GM21526 (cell line): Measurements from ENCODE around the gene BNIP2.
"Not testable (repeated sequence)": the region's sequence is repeated elsewhere in the genome, so short reads cannot be mapped to it uniquely, and the experiment has no call there.

Experiments used
- ATAC-seq: cut with Tn5 transposase; IDR thresholded peaks from one replicate; pipeline ENCODE4 v1.9.1; 2021; ENCODE audit warnings: moderate library complexity; ENCODE audit not compliant: unreplicated experiment, low FRiP score

The BNIP2 gene

DNA sequence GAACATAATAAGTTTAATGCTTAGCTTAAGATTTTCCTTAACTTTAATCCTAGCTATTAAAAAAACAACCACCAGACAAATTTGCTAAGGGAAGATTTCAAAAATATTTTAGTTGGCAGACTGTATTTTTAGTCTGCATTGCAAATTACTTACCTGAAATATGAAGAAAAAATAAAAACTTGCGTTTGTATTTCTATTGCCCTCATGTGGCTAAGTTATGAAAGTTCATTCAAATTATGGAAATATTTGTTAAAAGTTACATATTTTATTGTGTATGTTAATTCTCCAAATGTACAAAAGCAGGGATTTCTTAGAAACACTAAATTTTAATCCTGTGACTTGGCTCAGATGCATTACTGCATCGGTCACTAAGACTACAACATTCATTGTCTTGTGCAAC is 46.8 kb downstream of the BNIP2 start:
- ATAC-seq, result no peak

DNA sequence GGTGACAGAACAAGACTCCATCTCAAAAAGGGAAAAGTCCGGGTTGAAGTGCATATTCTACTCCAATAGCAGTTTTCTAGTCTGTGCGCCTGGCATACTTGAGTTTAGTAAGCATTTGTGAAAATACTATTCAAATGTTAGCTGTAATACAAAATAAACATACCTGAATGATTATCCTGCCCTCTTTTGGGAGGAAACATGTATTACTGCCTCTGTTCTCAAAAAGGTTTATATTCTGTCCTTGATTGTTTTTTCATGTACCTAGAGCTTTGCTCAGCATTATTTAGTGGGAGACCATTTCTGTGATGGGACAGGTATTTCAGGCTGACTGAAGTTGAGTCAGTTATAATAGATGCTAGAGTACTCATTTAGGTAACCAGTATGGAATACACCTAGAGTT is 51.6 kb downstream of the BNIP2 start:
- ATAC-seq, result not testable (repeated sequence)

DNA sequence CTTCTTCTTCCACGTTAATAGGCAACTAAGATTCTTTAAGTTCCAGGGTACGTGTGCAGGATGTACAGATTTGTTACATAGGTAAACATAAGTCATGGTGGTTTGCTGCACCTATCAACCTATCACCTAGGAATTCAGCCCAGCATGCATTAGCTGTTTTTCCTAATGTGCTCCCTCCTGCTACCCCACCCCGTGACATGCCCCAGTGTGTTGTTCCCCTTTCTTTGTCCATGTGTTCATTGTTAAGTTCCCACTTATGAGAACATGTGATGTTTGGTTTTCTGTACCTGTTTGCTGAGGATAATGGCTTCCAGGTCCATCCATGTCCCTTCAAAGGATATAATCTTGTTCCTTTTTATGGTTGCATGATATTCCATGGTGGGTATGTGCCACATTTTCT is 52.9 kb downstream of the BNIP2 start:
- ATAC-seq, result no peak

DNA sequence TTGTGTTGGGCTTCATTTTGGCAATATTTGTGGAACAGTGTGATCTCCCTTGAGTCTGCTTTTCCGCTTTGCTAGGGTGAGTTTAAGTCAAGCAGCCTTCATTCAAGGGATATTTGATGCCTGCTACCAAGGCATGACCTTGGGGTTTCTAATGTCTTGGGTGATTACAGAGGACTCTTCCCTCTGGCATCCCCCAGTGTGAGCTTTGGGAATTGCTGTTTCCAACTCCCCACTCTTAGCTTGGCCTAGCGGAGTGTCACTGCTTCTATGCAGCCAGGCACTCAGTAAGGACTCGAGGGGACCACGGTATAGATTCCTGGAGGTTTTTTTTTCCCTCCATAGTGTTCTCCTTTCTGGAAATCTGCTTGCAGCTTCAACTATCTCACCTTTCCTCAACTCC is 56.4 kb downstream of the BNIP2 start:
- no peak for ATAC-seq

DNA sequence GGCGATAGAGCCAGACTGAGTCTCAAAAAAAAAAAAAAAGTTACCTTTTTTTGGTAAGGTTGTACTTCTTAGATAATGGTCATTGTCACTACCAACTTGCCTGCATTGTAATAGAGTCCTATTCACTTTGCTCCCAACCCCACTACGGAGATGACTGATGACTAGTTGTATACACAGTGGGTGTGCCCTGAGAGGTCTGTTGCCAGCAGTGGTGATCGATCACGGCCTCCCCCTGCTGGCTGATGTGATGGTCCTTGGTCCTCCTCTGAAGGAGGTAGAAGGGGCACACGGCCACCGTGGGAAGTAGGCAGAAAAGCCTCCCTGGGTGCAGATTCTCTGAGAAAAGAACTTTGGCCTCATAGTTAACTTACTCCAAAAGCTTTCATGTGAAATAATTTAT is 66.8 kb downstream of the BNIP2 start:
- peak; percentile 70 for ATAC-seq

DNA sequence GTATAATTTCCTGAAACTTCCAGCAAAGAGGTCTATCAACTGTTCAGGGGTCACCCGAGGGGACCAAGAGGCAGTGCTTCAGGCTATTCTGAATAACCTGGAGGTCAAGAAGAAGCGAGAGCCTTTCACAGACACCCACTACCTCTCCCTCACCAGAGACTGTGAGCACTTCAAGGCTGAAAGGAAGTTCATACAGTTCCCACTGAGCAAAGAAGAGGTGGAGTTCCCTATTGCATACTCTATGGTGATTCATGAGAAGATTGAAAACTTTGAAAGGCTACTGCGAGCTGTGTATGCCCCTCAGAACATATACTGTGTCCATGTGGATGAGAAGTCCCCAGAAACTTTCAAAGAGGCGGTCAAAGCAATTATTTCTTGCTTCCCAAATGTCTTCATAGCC is 70.7 kb downstream of the BNIP2 start:
- no peak for ATAC-seq

DNA sequence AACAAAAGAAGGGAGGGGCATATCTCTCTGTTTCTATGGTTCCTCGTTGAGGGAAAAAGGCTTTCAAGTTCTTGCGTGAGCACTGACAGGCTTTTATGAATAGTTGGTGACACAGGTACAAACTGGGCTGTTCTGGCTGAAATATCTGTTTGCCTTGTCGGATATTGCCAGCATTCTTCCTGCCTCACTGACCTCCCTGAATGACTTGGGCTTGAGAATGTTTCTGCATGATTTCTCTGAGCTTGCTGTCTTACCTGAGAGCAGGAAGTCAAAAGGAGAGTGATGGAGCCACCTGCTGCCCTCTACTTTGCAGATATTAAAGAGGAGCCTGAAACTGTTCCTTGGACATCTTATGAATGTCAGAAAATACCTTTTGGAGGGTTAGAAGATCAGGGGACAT is 72.7 kb downstream of the BNIP2 start:
- no peak for ATAC-seq

DNA sequence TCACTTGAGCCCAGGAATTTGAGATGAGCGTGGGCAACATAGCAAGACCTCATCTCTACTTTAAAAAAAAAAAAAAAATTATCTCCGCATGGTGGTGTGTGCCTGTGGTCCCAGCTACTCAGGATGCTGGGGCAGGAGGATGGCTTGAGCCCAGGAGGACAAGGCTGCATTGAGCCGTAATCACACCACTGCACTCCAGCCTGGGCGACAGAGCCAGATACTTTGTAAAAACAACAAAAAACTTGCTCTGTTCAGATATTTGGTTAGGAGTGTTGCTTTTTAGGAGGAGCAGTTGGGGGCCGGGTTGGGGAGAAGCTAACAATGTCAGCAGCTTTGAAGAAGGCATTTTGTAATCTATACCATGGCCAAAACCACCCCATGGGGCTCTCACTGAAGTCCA is 73.5 kb downstream of the BNIP2 start:
- no peak for ATAC-seq

DNA sequence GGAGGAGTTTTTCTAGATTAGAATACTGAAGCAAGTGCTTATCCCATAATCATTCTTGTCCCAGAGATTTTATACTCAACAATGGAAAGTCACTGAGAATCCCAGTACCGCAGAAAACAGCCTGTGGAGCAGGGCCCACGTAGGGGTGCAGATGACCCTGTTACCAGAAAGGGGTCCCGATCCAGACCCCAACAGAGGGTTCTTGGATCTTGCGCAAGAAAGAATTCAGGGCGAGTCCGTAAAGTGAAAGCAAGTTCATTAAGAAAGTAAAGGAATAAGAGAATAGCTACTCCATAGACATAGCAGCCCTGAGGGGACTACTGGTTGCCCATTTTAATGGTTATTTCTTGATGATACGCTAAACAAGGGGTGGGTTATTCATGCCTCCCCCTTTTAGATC is 75.0 kb downstream of the BNIP2 start:
- ATAC-seq, result no peak

DNA sequence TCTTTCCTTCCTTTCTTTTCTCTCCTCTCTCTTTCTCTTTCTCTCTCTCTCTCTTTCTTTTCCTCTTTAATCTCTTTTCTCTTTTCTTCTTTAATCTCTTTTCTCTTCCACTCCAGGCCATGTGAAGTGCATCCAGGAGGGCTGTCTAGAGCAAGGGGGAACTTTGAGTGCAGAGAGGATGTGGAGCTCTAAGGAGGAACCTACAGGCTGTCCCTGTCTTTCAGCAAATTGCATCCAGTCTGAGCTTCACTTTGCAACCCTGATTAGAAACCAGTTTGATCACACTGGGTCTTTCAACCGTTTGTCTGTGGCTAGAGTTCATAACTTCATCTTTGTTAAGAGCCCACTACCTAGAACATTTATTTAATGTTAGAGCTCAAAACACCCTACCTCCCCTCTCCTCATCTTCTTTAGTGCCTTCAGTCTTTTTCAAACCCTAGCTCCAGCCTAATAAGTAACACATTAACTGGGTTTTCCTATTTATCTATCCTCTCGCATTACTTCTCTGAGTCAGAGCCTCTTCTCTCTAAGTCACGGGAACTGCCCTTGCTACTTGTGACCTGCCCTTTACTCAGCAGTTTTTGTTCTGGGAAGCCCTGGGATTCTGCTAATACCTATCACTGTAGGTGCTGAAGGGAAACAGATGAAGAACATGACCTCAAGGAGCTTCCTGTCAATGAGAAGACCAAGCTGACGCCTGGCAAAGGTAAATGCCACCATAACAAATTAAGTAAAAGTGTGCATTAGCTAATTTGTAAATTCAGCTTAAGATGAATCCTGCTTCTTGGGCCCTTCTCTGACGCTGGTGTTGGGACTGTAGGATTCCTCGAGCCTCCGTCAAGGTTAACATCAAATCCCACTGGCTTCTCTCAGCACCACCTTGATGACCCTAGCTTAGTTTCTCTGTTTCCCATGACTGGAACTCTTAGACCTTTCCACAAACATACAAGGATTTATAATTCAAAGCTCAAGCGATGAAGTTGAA is 77.6 kb downstream of the BNIP2 start, which contains the start of gene GCNT3:
Gene GCNT3, plus strand, starts transcription at position 508 of the 985 bp plus-strand sequence. CDS start 6,456 bp downstream, outside the sequence.
- ATAC-seq, result no peak

DNA sequence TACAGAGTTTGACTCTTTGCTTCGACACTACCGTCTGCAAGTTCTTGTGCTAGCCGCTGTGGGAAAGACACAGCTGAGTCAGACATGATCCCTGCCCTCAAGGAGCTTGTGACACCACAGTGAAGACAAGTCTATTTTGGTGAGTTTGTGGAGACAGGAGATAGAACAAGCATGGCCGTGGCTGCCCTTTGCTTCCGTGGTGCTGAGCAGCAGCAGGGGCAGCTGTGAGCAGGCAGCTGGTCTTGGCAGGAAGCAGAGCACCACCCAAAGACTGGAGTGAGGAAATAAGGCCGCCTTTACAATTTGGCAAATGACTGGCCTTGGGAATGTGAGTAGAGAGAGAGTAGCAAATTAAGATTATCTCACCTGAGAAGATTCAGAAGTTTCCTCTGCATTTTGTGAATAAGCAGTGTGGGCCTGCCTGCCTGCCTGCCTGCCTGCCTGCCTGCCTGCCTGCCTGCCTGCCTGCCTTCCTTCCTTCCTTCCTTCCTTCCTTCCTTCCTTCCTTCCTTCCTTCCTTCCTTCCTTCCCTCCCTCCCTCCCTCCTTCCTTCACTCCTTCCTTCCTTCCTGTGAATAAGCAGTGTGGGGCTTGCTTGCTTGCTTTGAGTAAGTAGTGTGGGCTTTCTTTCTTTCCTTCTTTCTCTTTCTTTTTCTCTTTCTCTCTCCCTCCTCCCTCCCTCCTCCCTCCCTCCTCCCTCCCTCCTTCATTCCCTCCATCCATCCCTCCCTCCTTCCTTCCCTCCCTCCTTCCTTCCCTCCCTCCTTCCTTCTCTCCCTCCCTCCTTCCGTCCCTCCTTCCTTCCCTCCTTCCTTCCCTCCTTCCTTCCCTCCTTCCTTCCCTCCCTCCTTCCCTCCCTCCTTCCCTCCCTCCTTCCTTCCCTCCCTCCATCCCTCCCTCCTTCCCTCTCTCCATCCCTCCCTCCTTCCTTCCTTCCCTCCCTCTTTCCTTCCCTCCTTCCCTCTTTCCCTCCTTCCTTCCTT is 79.1 kb downstream of the BNIP2 start:
- ATAC-seq, result no peak
